A673 (cell line): ENCODE results near the gene METTL9.
"Not testable (repeated sequence)": the region's sequence is repeated elsewhere in the genome, so short reads cannot be mapped to it uniquely, and the experiment has no call there.

ENCODE experiments used
- EZH2 ChIP-seq: fragments of 200-600 bp; sonication (generic); IDR thresholded peaks from 2 replicates; pipeline ENCODE4 v1.6.1; 2017; ENCODE audit warnings: borderline replicate concordance, low read depth, mild to moderate bottlenecking, mixed read lengths, antibody characterized with exemption, low read length; ENCODE audit not compliant: poor library complexity, severe bottlenecking
- TF ChIP-seq, protein P1 (sequence below): fragments of 300-800, 200-600 bp; sonication (generic); conservative IDR thresholded peaks from 2 replicates; pipeline ENCODE4 v1.5.1; 2017; ENCODE audit warnings: low read depth, mild to moderate bottlenecking, antibody characterized with exemption, low read length, moderate library complexity, mixed read lengths

DNA sequence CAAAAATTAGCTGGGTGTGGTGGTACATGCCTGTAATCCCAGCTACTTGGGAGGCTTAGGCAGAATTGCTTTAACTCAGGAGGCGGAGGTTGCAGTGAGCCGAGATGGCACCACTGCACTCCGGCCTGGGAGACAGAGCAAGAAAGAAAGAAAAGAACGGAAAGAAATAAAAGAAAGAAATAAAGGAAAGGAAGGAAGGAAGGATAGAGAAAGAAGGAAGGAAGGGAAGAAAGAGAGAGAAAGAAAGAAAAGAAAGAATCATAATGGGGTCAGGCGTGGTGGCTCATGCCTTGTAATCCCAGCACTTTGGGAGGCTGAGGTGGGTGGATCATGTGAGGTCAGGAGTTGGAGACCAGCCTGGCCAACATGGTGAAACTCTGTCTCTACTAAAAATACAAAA lies 10.8 kb upstream of the METTL9 start:
- not testable (repeated sequence) for TF ChIP-seq EZH2
- TF ChIP-seq, protein P1, sequence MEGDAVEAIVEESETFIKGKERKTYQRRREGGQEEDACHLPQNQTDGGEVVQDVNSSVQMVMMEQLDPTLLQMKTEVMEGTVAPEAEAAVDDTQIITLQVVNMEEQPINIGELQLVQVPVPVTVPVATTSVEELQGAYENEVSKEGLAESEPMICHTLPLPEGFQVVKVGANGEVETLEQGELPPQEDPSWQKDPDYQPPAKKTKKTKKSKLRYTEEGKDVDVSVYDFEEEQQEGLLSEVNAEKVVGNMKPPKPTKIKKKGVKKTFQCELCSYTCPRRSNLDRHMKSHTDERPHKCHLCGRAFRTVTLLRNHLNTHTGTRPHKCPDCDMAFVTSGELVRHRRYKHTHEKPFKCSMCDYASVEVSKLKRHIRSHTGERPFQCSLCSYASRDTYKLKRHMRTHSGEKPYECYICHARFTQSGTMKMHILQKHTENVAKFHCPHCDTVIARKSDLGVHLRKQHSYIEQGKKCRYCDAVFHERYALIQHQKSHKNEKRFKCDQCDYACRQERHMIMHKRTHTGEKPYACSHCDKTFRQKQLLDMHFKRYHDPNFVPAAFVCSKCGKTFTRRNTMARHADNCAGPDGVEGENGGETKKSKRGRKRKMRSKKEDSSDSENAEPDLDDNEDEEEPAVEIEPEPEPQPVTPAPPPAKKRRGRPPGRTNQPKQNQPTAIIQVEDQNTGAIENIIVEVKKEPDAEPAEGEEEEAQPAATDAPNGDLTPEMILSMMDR = not testable (repeated sequence)
